ENCODE data around the gene MAP3K5.

The MAP3K5 gene

GRCh38 chr6:136548582-136549299, 243.5 kb downstream of the MAP3K5 start:
- H4K20me1 ChIP-seq (ENCODE audit: low read depth, low read length): no peaks in the 10 kb centered on the region
- H3K9me3 ChIP-seq (ENCODE audit: insufficient read depth, low read length): no peaks in the 10 kb centered on the region
- no peak overlapping the region for H3K4me3 ChIP-seq (ENCODE audit: insufficient read depth, low read length, poor library complexity, severe bottlenecking)
- no peak overlapping the region for H2AFZ ChIP-seq (ENCODE audit: low read depth, low read length, severe bottlenecking)
- H3K9ac ChIP-seq (ENCODE audit: low read length): no peak overlapping the region
- no peak overlapping the region for H3K4me2 ChIP-seq (ENCODE audit: low read depth, low read length, poor library complexity, severe bottlenecking)
- H3K27me3 ChIP-seq (ENCODE audit: low read length): no peaks in the 10 kb centered on the region
- no peaks in the 10 kb centered on the region; the same call in 1 of the 2 replicates for H3F3A ChIP-seq (ENCODE audit: insufficient read depth)
- H3K9me2 ChIP-seq (replicated peaks; ENCODE audit: insufficient read depth, low read length): no peaks in the 10 kb centered on the region
- TF ChIP-seq CTCF (IDR thresholded peaks at IDR 0.05; ENCODE audit: insufficient read depth, low read length, poor library complexity, severe bottlenecking): no peak
- no peak for TF ChIP-seq EZH2phosphoT487 (conservative IDR thresholded peaks at IDR 0.05; ENCODE audit: low read length)
- H3K36me3 ChIP-seq (ENCODE audit: low read length): no peaks in the 10 kb centered on the region
- no peaks in the 10 kb centered on the region for H3K79me2 ChIP-seq (ENCODE audit: insufficient read depth, low read length)
- H3K27ac ChIP-seq (ENCODE audit: low read depth, low read length): no peak overlapping the region

- Histone ChIP-seq H3K36me3 (ENCODE audit: low read length) (no peaks in the 10 kb centered on the region), H4K20me1 (ENCODE audit: low read depth, low read length) (no peaks in the 10 kb centered on the region), H3K9ac (ENCODE audit: low read length) (no peak overlapping the region), H3K79me2 (ENCODE audit: insufficient read depth, low read length) (no peaks in the 10 kb centered on the region), H3K27ac (ENCODE audit: low read depth, low read length) (no peak overlapping the region), H3K9me3 (ENCODE audit: insufficient read depth, low read length) (no peaks in the 10 kb centered on the region), H3K4me2 (ENCODE audit: low read depth, low read length, poor library complexity, severe bottlenecking) (no peak overlapping the region), H2AFZ (ENCODE audit: low read depth, low read length, severe bottlenecking) (no peak overlapping the region), H3K9me2 (replicated peaks; ENCODE audit: insufficient read depth, low read length) (no peaks in the 10 kb centered on the region), H3K4me3 (ENCODE audit: insufficient read depth, low read length, poor library complexity, severe bottlenecking) (no peak overlapping the region), H3F3A (ENCODE audit: insufficient read depth) (no peaks in the 10 kb centered on the region; the same call in 1 of the 2 replicates), H3K27me3 (ENCODE audit: low read length) (no peaks in the 10 kb centered on the region)
- TF ChIP-seq EZH2phosphoT487 (conservative IDR thresholded peaks at IDR 0.05; ENCODE audit: low read length) (no peak), CTCF (IDR thresholded peaks at IDR 0.05; ENCODE audit: insufficient read depth, low read length, poor library complexity, severe bottlenecking) (no peak)
Observed at GRCh38 chr6:136547871-136548270, 244.4 kb downstream of the MAP3K5 start.

GRCh38 chr6:136547336-136547735, 244.9 kb downstream of the MAP3K5 start:
- H3K9me2 ChIP-seq (replicated peaks; ENCODE audit: insufficient read depth, low read length): no peaks in the 10 kb centered on the region
- H3K4me3 ChIP-seq (ENCODE audit: insufficient read depth, low read length, poor library complexity, severe bottlenecking): no peak overlapping the region
- H3K27ac ChIP-seq (ENCODE audit: low read depth, low read length): no peak overlapping the region
- TF ChIP-seq CTCF (IDR thresholded peaks at IDR 0.05; ENCODE audit: insufficient read depth, low read length, poor library complexity, severe bottlenecking): no peak
- no peak for TF ChIP-seq EZH2phosphoT487 (conservative IDR thresholded peaks at IDR 0.05; ENCODE audit: low read length)
- no peaks in the 10 kb centered on the region for H3K36me3 ChIP-seq (ENCODE audit: low read length)
- no peak overlapping the region for H3K4me2 ChIP-seq (ENCODE audit: low read depth, low read length, poor library complexity, severe bottlenecking)
- no peaks in the 10 kb centered on the region for H3K9me3 ChIP-seq (ENCODE audit: insufficient read depth, low read length)
- H2AFZ ChIP-seq (ENCODE audit: low read depth, low read length, severe bottlenecking): no peak overlapping the region
- no peaks in the 10 kb centered on the region for H3K27me3 ChIP-seq (ENCODE audit: low read length)
- H3K9ac ChIP-seq (ENCODE audit: low read length): no peak overlapping the region
- H3K79me2 ChIP-seq (ENCODE audit: insufficient read depth, low read length): no peaks in the 10 kb centered on the region
- H4K20me1 ChIP-seq (ENCODE audit: low read depth, low read length): no peaks in the 10 kb centered on the region
- H3F3A ChIP-seq (ENCODE audit: insufficient read depth): no peaks in the 10 kb centered on the region; the same call in 1 of the 2 replicates
